ENCODE results near the gene ZNF217.
"Not testable (repeated sequence)": the region's sequence is repeated elsewhere in the genome, so short reads cannot be mapped to it uniquely, and the experiment has no call there.

DNA sequence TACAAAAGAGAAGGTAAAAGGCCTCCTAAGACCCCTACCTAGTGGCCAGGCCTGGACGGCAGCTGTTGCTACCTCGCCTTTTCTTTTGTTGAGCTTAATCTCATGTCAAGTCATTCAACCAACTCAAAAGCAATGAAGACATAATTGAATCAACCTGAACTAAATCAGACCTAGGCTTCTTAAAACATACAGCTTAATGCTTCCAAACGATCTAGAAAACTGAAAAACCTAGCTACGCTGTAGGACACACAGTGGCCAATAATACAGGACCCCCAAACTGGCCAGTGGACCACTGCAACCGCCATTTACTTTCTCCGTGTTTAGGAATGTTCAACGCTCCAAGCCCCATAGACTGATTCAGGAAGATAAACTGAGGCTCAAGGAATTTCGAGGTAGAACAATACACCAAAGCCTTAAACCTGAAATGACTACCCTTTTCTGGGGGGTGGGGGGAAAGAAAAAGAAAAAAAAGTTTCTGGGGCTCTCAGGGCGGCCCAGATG, 1.6 kb downstream of the ZNF217 start:
- not testable (repeated sequence) for TF ChIP-seq EZH2 (IDR thresholded peaks at IDR 0.05); POLR2AphosphoS5 (IDR thresholded peaks at IDR 0.05; ENCODE audit: borderline replicate concordance, low read depth, low read length); FOXP2 (optimal IDR thresholded peaks at IDR 0.05; ENCODE audit: control extremely low read depth, extremely low read length, insufficient read depth)

All from SK-N-MC (cell line).